ENCODE measurements around the gene DMRT3. TPM values are rescaled to one million over a fixed set of nuclear protein-coding genes. Genes with fewer than 3 reads are reported as not detected.
A peak's percentile ranks its signal among the peaks of the same experiment; 100 is the strongest.

DMRT3 gene
- total and polyA plus RNA-seq, 9 donors: 0.09 to 0.54 (median 0.36) TPM; not detected in 1

DNA sequence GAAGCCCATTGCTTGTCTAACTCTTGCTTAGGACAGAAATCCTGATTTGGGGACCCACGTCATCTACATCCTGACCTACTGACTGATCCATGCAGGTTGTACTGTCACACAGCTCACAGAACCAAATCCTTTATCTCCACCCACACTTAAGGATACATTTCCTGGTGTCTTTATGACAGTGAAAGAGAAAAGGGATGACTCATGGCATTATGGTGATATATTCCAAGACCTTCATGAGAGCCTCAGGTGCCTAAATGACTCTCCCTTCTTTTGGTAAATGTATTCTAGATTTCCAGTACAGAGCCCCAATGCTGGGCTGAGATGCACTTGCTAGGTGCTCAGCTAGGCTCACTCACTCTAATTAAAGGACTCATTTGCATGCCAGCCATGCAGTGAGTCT lies 47.7 kb downstream of the DMRT3 start:
- Histone ChIP-seq H3K36me3 (ENCODE audit: control insufficient read depth, insufficient read depth, low read length) (no peaks in the 10 kb centered on the region), H3K27me3 (ENCODE audit: control insufficient read depth, insufficient read depth, low read length) (peaks cover 2% of the 10 kb centered on the region), H3K9me3 (replicated peaks; ENCODE audit: control insufficient read depth, low read depth, low read length) (no peaks in the 10 kb centered on the region), H3K4me1 (ENCODE audit: control insufficient read depth, insufficient read depth, low read length) (peaks cover 11% of the 10 kb centered on the region), H3K27ac (ENCODE audit: low read length) (no peak overlapping the region), H3K4me3 (ENCODE audit: low read length) (no peak overlapping the region)
- DNase-seq: no peak
- no CpG with 5 or more reads among the region's 1 CpG for WGBS (ENCODE audit: insufficient coverage)

DNA sequence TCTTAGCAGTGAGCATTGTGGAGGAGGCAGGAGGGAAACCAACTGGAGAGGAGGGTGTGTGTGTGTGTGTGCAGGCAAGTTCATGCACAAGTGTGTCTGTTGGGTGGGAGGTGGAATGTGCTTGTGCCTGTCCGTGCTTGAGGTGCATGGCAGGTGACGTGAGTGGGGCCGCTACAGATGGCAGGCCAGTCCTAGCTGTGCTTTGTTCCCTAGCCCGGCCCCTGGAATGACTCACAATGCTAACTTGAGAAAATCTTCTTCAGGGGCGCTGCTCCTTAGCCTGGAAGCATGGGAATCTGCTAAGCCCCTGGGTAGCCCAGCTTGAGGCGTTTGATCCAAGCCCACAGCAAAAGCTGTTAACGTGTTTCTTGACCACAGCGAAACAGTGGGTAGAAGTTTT lies 48.7 kb downstream of the DMRT3 start:
- no peaks in the 10 kb centered on the region for H3K36me3 ChIP-seq (ENCODE audit: control insufficient read depth, insufficient read depth, low read length)

DNA sequence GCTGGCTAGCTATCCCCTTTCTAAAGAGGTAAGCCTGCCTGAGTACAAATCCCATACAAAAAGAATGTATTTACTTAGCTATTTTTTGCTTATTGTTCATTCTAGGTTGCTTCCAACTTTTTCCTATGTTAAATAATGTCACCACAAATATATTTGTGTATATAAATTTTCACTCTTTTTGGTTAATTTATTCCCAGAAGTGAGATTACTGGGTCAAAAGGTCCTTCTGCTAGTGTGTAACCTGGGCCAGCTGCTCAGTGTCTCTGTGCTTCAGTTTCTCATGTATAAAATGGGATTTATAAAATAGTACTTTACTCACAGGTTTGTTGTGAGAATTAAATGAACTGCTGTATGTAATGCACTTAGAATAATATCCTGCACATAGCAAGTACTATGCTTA lies 49.8 kb downstream of the DMRT3 start:
- H3K27ac ChIP-seq (ENCODE audit: low read length): no peak overlapping the region
- no peaks in the 10 kb centered on the region for H3K9me3 ChIP-seq (replicated peaks; ENCODE audit: control insufficient read depth, low read depth, low read length)
- peak; percentile 53 for DNase-seq
- peaks cover 7% of the 10 kb centered on the region for H3K27me3 ChIP-seq (ENCODE audit: control insufficient read depth, insufficient read depth, low read length)
- peaks cover 18% of the 10 kb centered on the region for H3K4me1 ChIP-seq (ENCODE audit: control insufficient read depth, insufficient read depth, low read length)
- H3K4me3 ChIP-seq (ENCODE audit: low read length): no peak overlapping the region
- no peaks in the 10 kb centered on the region for H3K36me3 ChIP-seq (ENCODE audit: control insufficient read depth, insufficient read depth, low read length)

More for the DNA sequence above, 48.7 kb downstream of the DMRT3 start:
- H3K4me3 ChIP-seq (ENCODE audit: low read length): no peak overlapping the region
- WGBS (ENCODE audit: insufficient coverage): 73% methylated on average over 6 of the region's 8 CpGs
- H3K27me3 ChIP-seq (ENCODE audit: control insufficient read depth, insufficient read depth, low read length): peaks cover 6% of the 10 kb centered on the region
- H3K4me1 ChIP-seq (ENCODE audit: control insufficient read depth, insufficient read depth, low read length): peaks cover 18% of the 10 kb centered on the region
- no peak overlapping the region for H3K27ac ChIP-seq (ENCODE audit: low read length)
- no peak for DNase-seq
- no peaks in the 10 kb centered on the region for H3K9me3 ChIP-seq (replicated peaks; ENCODE audit: control insufficient read depth, low read depth, low read length)

DNA sequence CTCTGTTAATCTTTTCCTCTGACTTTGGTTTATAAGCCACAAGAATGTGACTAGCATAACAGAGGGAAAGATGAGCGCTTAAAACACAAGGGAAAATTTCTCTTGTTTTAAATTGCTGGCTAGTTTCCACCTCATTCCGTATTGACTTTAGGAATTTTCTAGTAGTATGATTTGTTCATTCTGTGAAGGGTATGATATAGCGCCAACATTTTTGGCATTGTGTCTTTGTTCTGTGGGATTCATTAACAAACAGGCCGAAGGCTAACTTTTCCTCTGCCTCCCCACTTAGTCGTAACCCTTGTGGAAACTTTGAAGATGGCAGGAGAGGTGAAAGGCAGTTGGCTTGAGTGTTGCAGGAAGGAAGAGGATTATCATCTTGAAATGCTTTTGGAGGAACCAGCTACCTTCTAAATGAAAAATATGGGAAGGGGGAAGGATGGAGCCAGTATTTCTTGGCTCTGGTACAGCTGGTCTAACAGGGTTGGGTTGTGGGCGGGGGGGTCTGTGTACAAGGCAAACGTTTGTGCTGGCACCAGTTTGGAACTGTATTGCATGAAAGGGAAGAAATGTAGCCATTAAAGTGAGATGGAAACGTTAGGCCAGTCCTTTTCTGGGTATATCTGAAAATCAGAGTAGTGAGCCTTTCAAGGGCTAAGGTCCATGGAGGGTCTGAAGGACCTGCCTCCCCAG lies 52.2 kb downstream of the DMRT3 start:
- no peaks in the 10 kb centered on the region for H3K36me3 ChIP-seq (ENCODE audit: control insufficient read depth, insufficient read depth, low read length)
- H3K4me1 ChIP-seq (ENCODE audit: control insufficient read depth, insufficient read depth, low read length): peaks cover 32% of the 10 kb centered on the region
- H3K27ac ChIP-seq (ENCODE audit: low read length): peak overlapping the region; percentile 55
- no peak overlapping the region for H3K4me3 ChIP-seq (ENCODE audit: low read length)
- 49% methylated on average over 4 of the region's 8 CpGs for WGBS (ENCODE audit: insufficient coverage)
- H3K27me3 ChIP-seq (ENCODE audit: control insufficient read depth, insufficient read depth, low read length): peaks cover 9% of the 10 kb centered on the region
- no peaks in the 10 kb centered on the region for H3K9me3 ChIP-seq (replicated peaks; ENCODE audit: control insufficient read depth, low read depth, low read length)
- peak; percentile 77 for DNase-seq

DNA sequence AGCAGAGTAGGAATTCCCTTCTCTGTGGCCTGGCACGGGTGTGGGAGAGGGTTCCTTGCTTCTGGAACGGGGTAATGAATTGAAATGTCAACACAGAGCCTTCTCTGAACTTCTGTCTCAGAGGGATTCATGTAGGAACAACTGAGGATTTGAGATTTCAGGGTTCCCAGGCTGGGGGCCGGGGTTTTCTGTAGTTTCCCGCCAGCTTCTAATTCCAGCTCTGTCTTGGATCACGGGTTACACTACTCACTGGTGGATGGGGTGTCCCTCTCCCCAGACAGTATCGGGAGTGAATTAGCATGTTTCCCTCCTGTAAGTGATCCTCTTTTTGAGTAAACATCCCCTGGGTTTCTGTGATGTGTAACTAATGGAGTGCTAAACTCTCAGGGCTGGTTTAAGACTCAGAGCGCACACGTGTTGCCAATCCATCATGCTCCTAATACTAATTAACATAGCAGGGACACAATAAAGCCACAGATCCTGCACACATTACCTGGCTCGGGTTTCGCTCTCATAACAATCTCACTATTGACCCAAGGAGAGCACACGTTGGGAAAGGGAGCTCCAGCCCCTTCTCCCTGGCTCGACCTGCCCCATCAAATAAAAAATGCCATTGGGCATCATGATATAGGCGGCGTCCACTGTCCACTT lies 55.6 kb downstream of the DMRT3 start:
- peaks cover 9% of the 10 kb centered on the region for H3K27me3 ChIP-seq (ENCODE audit: control insufficient read depth, insufficient read depth, low read length)
- no peaks in the 10 kb centered on the region for H3K9me3 ChIP-seq (replicated peaks; ENCODE audit: control insufficient read depth, low read depth, low read length)
- no peaks in the 10 kb centered on the region for H3K36me3 ChIP-seq (ENCODE audit: control insufficient read depth, insufficient read depth, low read length)
- no peak overlapping the region for H3K4me3 ChIP-seq (ENCODE audit: low read length)
- 38% methylated on average over 7 of the region's 14 CpGs for WGBS (ENCODE audit: insufficient coverage)
- peak overlapping the region; percentile 87 for H3K27ac ChIP-seq (ENCODE audit: low read length)
- peaks cover 28% of the 10 kb centered on the region for H3K4me1 ChIP-seq (ENCODE audit: control insufficient read depth, insufficient read depth, low read length)
- peak; percentile 66 for DNase-seq

DNA sequence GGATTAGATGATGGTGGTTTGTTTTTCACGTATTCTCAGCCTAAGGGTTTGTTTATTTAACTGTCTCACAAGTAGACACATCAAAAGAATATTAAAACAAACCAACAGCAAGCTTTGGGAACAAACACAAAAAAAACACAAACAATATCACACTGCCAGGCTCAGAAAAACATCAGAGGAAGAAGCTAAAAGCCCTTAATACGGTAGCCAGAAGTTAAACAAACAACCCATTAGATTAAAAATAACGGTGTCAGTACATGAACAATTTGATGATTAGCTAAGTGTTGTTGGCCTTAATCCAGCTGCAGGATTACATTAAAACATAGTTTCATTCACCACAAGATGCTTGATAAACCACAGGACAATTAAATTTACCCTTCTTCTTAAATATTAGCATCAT lies 57.8 kb downstream of the DMRT3 start:
- Histone ChIP-seq H3K4me1 (ENCODE audit: control insufficient read depth, insufficient read depth, low read length) (peaks cover 20% of the 10 kb centered on the region), H3K36me3 (ENCODE audit: control insufficient read depth, insufficient read depth, low read length) (no peaks in the 10 kb centered on the region), H3K27me3 (ENCODE audit: control insufficient read depth, insufficient read depth, low read length) (peaks cover 7% of the 10 kb centered on the region), H3K9me3 (replicated peaks; ENCODE audit: control insufficient read depth, low read depth, low read length) (no peaks in the 10 kb centered on the region), H3K27ac (ENCODE audit: low read length) (no peak overlapping the region), H3K4me3 (ENCODE audit: low read length) (no peak overlapping the region)
- DNase-seq: no peak
- WGBS (ENCODE audit: insufficient coverage): no CpG with 5 or more reads among the region's 3 CpGs

DNA sequence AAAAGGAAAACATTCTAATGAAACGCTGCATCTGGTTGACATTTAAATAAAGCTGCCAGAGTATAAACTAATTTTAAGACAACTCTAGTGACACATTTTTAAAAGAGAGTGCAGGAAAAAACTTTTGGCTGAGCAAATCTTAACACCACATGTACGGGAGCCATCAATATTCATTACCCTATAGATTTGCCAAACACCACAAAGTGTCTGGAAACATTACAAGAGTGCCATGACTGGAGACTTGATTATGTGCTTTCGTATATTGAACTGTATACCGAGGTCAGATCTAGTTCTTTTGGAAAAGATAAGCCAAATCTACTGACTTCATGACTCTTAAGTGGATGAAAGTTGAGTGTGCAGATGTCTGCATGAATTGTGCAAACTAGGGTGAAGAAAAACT lies 63.1 kb downstream of the DMRT3 start:
- Histone ChIP-seq H3K27me3 (ENCODE audit: control insufficient read depth, insufficient read depth, low read length) (peaks cover 34% of the 10 kb centered on the region), H3K27ac (ENCODE audit: low read length) (no peak overlapping the region), H3K4me1 (ENCODE audit: control insufficient read depth, insufficient read depth, low read length) (peaks cover 15% of the 10 kb centered on the region), H3K36me3 (ENCODE audit: control insufficient read depth, insufficient read depth, low read length) (no peaks in the 10 kb centered on the region), H3K4me3 (ENCODE audit: low read length) (no peak overlapping the region), H3K9me3 (replicated peaks; ENCODE audit: control insufficient read depth, low read depth, low read length) (no peaks in the 10 kb centered on the region)
- no CpG with 5 or more reads among the region's 4 CpGs for WGBS (ENCODE audit: insufficient coverage)
- peak; percentile 45 for DNase-seq

Other genes with a start within 250 kb of the DMRT3 start
- gene DMRT1, start 135.0 kb upstream of the DMRT3 start, total RNA-seq: not detected
- under 1 TPM in 1 of 8 donors, not detected in 7; 0.09 TPM for gene DMRT1, start 135.0 kb upstream of the DMRT3 start, polyA plus RNA-seq (ENCODE audit: insufficient read depth in 1 of 8, insufficient read length in 8 of 8, low replicate concordance in 1 of 8)
- 23.4 TPM for gene DMRT2, start 73.7 kb downstream of the DMRT3 start, total RNA-seq
- 10 to 100 TPM; 28.5 to 38.8 (median 32.6) TPM for gene DMRT2, start 73.7 kb downstream of the DMRT3 start, polyA plus RNA-seq (ENCODE audit: insufficient read depth in 1 of 8, insufficient read length in 8 of 8, low replicate concordance in 1 of 8)

Measured in muscle of leg (tissue), 11 donors.